ENCODE measurements around the gene FYN. TPM values are rescaled to one million over a fixed set of nuclear protein-coding genes. Genes with fewer than 3 reads are reported as not detected.

Gene FYN
- total and polyA plus RNA-seq, 2 of the 8 experiments (the other 6 are each of a cell fraction or from before 2014, with no cell fraction given): 46.8 to 97.2 TPM

DNA sequence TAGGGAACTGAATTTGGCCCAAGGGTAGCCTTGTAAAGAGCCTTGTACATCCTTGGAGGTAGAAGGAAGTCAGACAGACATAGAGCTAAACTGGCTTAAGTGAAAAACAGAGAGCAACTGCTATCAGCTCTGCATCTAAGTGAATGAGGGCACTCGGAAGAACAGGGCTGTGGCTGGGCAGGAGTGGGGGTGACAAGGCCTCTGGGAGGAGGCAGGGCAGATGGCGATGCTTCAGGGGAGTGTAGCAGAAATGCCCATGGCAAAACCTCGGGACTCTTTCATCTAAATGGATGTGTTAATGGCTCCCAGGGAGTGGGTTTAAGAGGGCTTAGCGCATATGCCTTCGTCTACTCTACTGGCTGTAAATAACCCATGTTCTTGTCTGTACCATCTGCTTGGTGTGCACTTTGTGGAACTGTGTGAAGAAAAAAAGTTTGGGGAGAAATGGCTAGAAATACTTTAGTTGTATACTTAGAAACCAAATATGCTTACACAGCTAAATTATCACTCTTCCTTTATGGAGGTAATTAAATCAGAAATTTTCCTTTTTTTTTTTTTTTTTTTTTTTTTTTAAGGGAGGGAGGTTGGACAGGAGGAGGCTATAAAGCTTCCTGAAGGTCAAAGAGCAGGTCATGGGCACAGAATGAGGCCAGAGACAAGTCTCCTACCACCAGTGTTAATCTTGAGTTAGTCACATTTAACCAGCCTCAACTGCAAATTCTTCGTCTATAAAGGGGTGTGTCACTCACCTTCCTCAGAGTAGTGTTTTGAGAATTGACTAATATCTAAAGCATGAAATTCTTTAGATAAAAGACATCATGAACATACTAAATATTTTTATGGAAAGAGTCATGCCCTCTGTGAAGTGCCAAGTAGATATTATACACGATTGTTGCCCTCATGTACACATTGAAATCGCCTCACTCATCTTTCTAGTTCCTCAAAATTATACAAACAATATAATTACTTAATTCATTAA, 60.9 kb downstream of the FYN start:
- H2BK5ac ChIP-seq (ENCODE audit: low read depth, low read length): no peak overlapping the region
- no peaks in the 10 kb centered on the region for H4K20me1 ChIP-seq (replicated peaks in 1 of 2; ENCODE audit: control insufficient read depth in 1 of 2, insufficient read depth in 2 of 2, low read length in 2 of 2)
- H3K79me2 ChIP-seq (ENCODE audit: control insufficient read depth in 1 of 2, insufficient read depth in 2 of 2, low read length in 2 of 2): no peaks in the 10 kb centered on the region
- H3K4me3 ChIP-seq (ENCODE audit: extremely low read depth in 1 of 4, insufficient read depth in 2 of 4, low read depth in 3 of 4, low read length in 4 of 4): no peak overlapping the region
- H3K18ac ChIP-seq (ENCODE audit: extremely low read depth, low read length): no peak overlapping the region
- no peak overlapping the region for H2AFZ ChIP-seq (ENCODE audit: low read length)
- WGBS, 2 experiments (ENCODE audit: extremely low coverage in 1 of 2, insufficient coverage in 1 of 2, insufficient read length in 1 of 2, insufficient replicate concordance in 2 of 2, low coverage in 1 of 2, low lambda C conversion rate in 2 of 2, missing lambda C conversion rate in 1 of 2): 89 to 100% methylated on average over 1 to 8 of the region's 8 CpGs
- no peaks in the 10 kb centered on the region for H3K79me1 ChIP-seq (ENCODE audit: low read depth, low read length)
- H3K4ac ChIP-seq (replicated peaks; ENCODE audit: insufficient read length, low read depth, low read length): no peak overlapping the region
- no peak overlapping the region for H4K8ac ChIP-seq (ENCODE audit: extremely low read depth, insufficient read depth, low read length)
- DNase-seq (ENCODE audit: low read depth in 1 of 2, low spot score in 2 of 2) (no peak), FAIRE-seq (no peak)
- no peak overlapping the region for H4K5ac ChIP-seq (ENCODE audit: insufficient read length, low read depth, low read length)
- H3K9me3 ChIP-seq (ENCODE audit: insufficient read depth in 2 of 2, low read depth in 1 of 2, low read length in 1 of 2): no peaks in the 10 kb centered on the region
- H3K14ac ChIP-seq (ENCODE audit: insufficient read length): no peak overlapping the region
- no peak overlapping the region for H4K91ac ChIP-seq (replicated peaks; ENCODE audit: insufficient read length, low read length)
- TF ChIP-seq, protein P1, sequence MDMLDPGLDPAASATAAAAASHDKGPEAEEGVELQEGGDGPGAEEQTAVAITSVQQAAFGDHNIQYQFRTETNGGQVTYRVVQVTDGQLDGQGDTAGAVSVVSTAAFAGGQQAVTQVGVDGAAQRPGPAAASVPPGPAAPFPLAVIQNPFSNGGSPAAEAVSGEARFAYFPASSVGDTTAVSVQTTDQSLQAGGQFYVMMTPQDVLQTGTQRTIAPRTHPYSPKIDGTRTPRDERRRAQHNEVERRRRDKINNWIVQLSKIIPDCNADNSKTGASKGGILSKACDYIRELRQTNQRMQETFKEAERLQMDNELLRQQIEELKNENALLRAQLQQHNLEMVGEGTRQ (IDR thresholded peaks at IDR 0.05; ENCODE audit: low read length): no peak
- TF ChIP-seq GABPA (IDR thresholded peaks at IDR 0.05; ENCODE audit: borderline replicate concordance, insufficient read depth, low read length) (no peak), MAFK (IDR thresholded peaks at IDR 0.05; ENCODE audit: low read depth, low read length) (peak; percentile 59; the same call in 1 of the 2 replicates), TCF12 (IDR thresholded peaks at IDR 0.05; ENCODE audit: low read depth, low read length) (no peak), SIN3A (conservative IDR thresholded peaks at IDR 0.05 in 1 of 2, IDR thresholded peaks at IDR 0.05 in 1 of 2; ENCODE audit: low read depth in 1 of 2, low read length in 2 of 2) (no peak)
- H2BK12ac ChIP-seq (ENCODE audit: low read depth, low read length): no peak overlapping the region
- no peak overlapping the region for H3K56ac ChIP-seq (replicated peaks; ENCODE audit: insufficient read length, low read depth, low read length)
- H3K36me3 ChIP-seq (ENCODE audit: control insufficient read depth in 2 of 4, insufficient read depth in 4 of 4, low read length in 3 of 4): no peaks in the 10 kb centered on the region
- no peak overlapping the region for H3K4me2 ChIP-seq (ENCODE audit: insufficient read depth in 1 of 2, low read depth in 2 of 2, low read length in 2 of 2)
- no peak overlapping the region for H2BK120ac ChIP-seq (replicated peaks; ENCODE audit: low read depth, low read length)
- no peak overlapping the region for H3K27ac ChIP-seq (ENCODE audit: low read depth, low read length)
- peaks cover 0 to 3% (median 0%) of the 10 kb centered on the region in 4 experiments; a peak in 1 of 7 replicates for H3K4me1 ChIP-seq (replicated peaks in 1 of 4; ENCODE audit: control insufficient read depth in 3 of 4, insufficient read depth in 4 of 4, low read length in 3 of 4)
- no peaks in the 10 kb centered on the region for H3K23me2 ChIP-seq (ENCODE audit: low read depth, low read length)
- no peak overlapping the region for H2BK15ac ChIP-seq (ENCODE audit: low read length)
- no peak overlapping the region for H2BK20ac ChIP-seq (ENCODE audit: low read length)
- H3K27me3 ChIP-seq (replicated peaks in 1 of 4; ENCODE audit: control insufficient read depth in 3 of 4, extremely low read depth in 1 of 4, insufficient read depth in 3 of 4, low read length in 3 of 4): no peaks in the 10 kb centered on the region
- no peak overlapping the region for H2AK5ac ChIP-seq (ENCODE audit: low read depth, low read length)
- H3K9ac ChIP-seq (replicated peaks in 1 of 4; ENCODE audit: extremely low read depth in 1 of 4, low read depth in 3 of 4, low read length in 3 of 4): no peak overlapping the region
- CTCF ChIA-PET (ENCODE audit: partially characterized antibody): interaction anchor here (1.3 to 1.5 kb wide), 2 partner anchors 14 to 35 kb away, joined by 3 to 6 read pairs; no protein-coding TSS in a partner anchor
- H3K23ac ChIP-seq (ENCODE audit: insufficient read length): no peak overlapping the region
- POLR2A ChIA-PET (ENCODE audit: partially characterized antibody): no interaction called here
